ENCODE results near the gene OTOF. TPM values are rescaled to one million over a fixed set of nuclear protein-coding genes. Genes with fewer than 3 reads are reported as not detected.

The OTOF gene
- total RNA-seq, 1 donor from 2014 or later = not detected

DNA sequence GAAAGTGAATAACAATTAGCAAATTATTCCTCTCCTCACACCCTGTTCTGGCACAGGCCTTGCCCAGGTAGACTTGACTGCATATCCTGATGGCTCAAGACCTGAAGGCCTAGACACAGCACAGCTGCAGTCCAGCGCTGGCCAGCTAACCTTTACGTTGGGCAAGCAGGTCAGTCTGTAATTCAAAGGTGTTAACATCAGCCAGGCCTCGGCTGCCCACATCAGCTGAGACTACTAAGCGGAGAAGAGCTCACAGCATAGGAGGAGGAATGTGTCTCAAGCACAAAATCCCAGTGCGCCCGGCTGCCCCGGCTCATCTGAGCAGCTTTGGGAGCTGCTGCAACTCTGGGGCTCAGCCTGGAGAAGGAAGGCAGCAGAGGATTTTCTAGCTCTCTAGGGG is 33.5 kb upstream of the OTOF start:
- intact Hi-C loops (cut with micrococcal nuclease) = no loop called here
- no peaks in the 10 kb centered on the region for H3K4me1 Mint-ChIP-seq
- no peak for ATAC-seq (ENCODE audit: low read depth)
- H3K27me3 Mint-ChIP-seq = peaks cover 4% of the 10 kb centered on the region
- no peaks in the 10 kb centered on the region for H3K9me3 Mint-ChIP-seq
- TF ChIP-seq, protein P1, sequence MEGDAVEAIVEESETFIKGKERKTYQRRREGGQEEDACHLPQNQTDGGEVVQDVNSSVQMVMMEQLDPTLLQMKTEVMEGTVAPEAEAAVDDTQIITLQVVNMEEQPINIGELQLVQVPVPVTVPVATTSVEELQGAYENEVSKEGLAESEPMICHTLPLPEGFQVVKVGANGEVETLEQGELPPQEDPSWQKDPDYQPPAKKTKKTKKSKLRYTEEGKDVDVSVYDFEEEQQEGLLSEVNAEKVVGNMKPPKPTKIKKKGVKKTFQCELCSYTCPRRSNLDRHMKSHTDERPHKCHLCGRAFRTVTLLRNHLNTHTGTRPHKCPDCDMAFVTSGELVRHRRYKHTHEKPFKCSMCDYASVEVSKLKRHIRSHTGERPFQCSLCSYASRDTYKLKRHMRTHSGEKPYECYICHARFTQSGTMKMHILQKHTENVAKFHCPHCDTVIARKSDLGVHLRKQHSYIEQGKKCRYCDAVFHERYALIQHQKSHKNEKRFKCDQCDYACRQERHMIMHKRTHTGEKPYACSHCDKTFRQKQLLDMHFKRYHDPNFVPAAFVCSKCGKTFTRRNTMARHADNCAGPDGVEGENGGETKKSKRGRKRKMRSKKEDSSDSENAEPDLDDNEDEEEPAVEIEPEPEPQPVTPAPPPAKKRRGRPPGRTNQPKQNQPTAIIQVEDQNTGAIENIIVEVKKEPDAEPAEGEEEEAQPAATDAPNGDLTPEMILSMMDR (IDR thresholded peaks at IDR 0.05) = no peak
- H3K36me3 Mint-ChIP-seq (ENCODE audit: low read depth) = no peaks in the 10 kb centered on the region
- ChIA-PET CTCF (no interaction called here), POLR2A (no interaction called here)
- DNase-seq = no peak
- H3K4me3 Mint-ChIP-seq = no peak overlapping the region
- no peak overlapping the region for H3K27ac Mint-ChIP-seq

DNA sequence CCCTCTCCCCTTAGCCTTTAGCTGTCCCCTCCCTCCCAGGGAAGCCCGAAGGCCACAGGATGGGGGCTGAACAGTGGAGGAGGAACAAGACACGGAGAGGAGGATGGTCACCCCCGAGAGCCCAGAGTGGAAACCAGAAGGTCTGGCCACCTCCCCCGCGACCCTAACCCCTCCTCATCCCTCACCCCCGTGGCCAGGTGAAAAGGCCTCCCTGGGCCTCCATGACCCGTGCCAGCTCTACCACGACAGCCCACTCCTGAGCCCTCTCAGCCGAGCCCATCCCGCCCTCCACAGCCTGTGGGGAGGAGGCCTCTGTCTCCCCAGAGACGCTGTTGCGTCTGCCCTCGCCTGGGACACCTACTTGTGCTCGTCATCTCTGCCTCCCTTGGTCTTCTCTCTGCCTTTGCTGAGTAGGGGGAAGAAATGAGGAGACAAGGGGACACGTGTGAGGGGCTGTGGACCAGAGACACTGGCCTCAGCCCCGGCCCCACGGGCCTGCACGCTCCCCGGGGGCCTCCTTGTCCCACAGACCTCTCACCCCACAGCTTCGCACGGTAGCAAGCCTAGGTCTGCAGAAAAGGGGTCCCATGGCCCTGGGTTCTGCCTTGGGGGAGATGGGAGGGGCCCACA is 32.5 kb upstream of the OTOF start:
- CTCF ChIA-PET = no interaction called here
- TF ChIP-seq, protein P1 (IDR thresholded peaks at IDR 0.05) = no peak
- peaks cover 4% of the 10 kb centered on the region for H3K27me3 Mint-ChIP-seq

DNA sequence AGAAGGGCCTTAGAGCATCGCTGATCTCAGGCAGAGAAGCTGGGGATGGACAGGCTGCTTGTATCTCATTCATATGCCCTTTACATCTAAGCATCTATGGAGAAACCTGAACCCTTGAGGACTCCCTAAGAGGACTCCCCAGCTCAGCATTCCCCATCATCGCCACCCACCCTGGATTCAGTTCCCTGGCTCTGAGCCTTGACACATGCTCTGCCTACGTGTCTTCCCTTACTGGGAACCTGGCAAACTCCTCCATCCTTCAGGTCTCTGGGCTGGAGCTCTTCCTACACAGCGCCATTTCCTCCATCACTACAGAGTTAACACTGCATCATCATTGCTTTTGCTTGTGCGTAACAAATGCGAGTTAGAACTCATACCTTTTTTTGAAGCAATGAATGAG is 31.2 kb upstream of the OTOF start:
- ChIA-PET POLR2A (no interaction called here), CTCF (no interaction called here)
- H3K9me3 Mint-ChIP-seq = no peaks in the 10 kb centered on the region
- no peak overlapping the region for H3K4me3 Mint-ChIP-seq
- no peak overlapping the region for H3K27ac Mint-ChIP-seq
- TF ChIP-seq, protein P1 (IDR thresholded peaks at IDR 0.05) = no peak
- DNase-seq (no peak), ATAC-seq (ENCODE audit: low read depth) (no peak)
- H3K27me3 Mint-ChIP-seq = peaks cover 3% of the 10 kb centered on the region
- no peaks in the 10 kb centered on the region for H3K4me1 Mint-ChIP-seq
- intact Hi-C loops (cut with micrococcal nuclease) = no loop called here
- H3K36me3 Mint-ChIP-seq (ENCODE audit: low read depth) = no peaks in the 10 kb centered on the region

More for the DNA sequence above, 32.5 kb upstream of the OTOF start:
- Mint-ChIP-seq H3K36me3 (ENCODE audit: low read depth) (no peaks in the 10 kb centered on the region), H3K4me1 (no peaks in the 10 kb centered on the region), H3K9me3 (no peaks in the 10 kb centered on the region), H3K27ac (no peak overlapping the region), H3K4me3 (no peak overlapping the region)
- POLR2A ChIA-PET = no interaction called here
- intact Hi-C loops (cut with micrococcal nuclease) = no loop called here
- no peak for DNase-seq
- ATAC-seq (ENCODE audit: low read depth) = no peak

DNA sequence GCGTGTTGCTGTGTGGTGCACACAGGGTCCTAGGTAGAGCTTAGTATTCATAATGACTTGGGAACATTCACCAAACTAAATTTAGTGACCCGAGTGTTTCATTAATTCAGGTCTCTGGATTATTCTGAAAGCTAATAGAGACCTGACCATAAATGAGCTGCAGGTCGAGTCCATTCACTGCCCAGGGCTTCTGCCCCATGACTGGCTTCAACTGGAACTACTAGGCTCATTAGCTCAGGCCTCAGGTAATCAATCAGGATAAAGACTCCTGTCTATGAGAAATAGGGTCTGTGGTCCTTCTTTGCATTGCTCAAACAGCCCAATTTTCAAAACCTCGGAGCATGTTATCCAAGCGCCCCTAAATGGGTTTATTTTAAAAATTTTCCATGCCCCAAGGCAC is 30.0 kb upstream of the OTOF start:
- TF ChIP-seq, protein P1 (IDR thresholded peaks at IDR 0.05) = no peak
- no peak overlapping the region for H3K27ac Mint-ChIP-seq
- CTCF ChIA-PET = no interaction called here
- no peaks in the 10 kb centered on the region for H3K9me3 Mint-ChIP-seq
- POLR2A ChIA-PET = no interaction called here
- no peak for ATAC-seq (ENCODE audit: low read depth)
- no peak overlapping the region for H3K4me3 Mint-ChIP-seq
- peaks cover 4% of the 10 kb centered on the region for H3K27me3 Mint-ChIP-seq
- peaks cover 8% of the 10 kb centered on the region for H3K4me1 Mint-ChIP-seq
- DNase-seq = no peak
- H3K36me3 Mint-ChIP-seq (ENCODE audit: low read depth) = no peaks in the 10 kb centered on the region
- intact Hi-C loops (cut with micrococcal nuclease) = no loop called here

DNA sequence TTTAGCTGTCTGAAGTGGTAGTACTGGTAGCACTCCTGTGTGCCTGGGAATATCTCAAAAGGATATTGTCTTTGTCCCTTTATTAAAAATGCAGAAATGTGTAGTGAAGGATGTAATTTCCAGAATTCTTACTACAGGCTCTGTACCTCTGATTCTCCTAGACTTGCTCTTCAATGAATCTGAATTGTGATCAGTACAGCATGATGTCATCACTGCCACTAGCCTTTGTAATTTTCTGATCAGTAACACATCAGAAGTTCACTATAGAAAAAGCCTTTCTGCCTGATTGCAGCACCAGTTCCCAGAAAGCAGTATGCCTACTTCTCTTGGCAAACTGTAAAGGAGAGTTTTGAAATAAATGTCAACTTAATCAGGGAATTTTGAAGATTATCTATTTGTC is 29.2 kb upstream of the OTOF start:
- CTCF ChIA-PET = no interaction called here
- no peak for ATAC-seq (ENCODE audit: low read depth)

More for the DNA sequence above, 29.2 kb upstream of the OTOF start:
- DNase-seq = no peak
- no peak overlapping the region for H3K27ac Mint-ChIP-seq
- peaks cover 11% of the 10 kb centered on the region for H3K27me3 Mint-ChIP-seq
- H3K4me1 Mint-ChIP-seq = peaks cover 8% of the 10 kb centered on the region
- POLR2A ChIA-PET = no interaction called here
- TF ChIP-seq, protein P1 (IDR thresholded peaks at IDR 0.05) = no peak
- intact Hi-C loops (cut with micrococcal nuclease) = no loop called here
- no peaks in the 10 kb centered on the region for H3K9me3 Mint-ChIP-seq
- no peak overlapping the region for H3K4me3 Mint-ChIP-seq
- H3K36me3 Mint-ChIP-seq (ENCODE audit: low read depth) = no peaks in the 10 kb centered on the region
